ENCODE data around the gene KCNT1. TPM values are rescaled to one million over a fixed set of nuclear protein-coding genes. Genes with fewer than 3 reads are reported as not detected.

KCNT1 gene
- total RNA-seq, 1 donor from 2014 or later: not detected

DNA sequence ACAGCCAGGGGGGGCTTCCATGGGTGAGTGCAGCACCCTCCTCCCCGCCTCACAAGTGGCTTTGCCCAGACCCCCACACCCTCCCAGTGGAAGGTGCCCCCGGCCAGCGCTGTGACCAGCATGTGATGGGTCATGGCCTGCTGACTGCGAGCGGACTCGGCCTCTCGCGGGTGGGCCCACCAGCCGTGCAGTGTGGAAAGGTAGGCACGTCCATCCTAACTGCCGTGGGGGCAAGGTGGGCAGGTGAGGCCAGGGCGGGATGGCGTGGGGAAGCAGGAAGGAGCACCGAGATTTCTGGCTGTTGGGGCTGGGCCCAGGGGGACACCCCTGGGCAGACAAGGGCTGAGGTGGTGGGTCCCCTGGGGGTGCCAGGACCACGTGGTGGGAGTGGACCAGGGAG is 14.8 kb upstream of the KCNT1 start:
- no peaks in the 10 kb centered on the region for H3K27me3 ChIP-seq (ENCODE audit: insufficient read depth, low read length)
- Mint-ChIP-seq H3K4me3 (ENCODE audit: unreplicated experiment) (no peak overlapping the region), H3K27me3 (ENCODE audit: low read depth, unreplicated experiment) (peaks cover 33% of the 10 kb centered on the region), H3K4me1 (ENCODE audit: low read depth, unreplicated experiment) (peaks cover 5% of the 10 kb centered on the region), H3K9me3 (ENCODE audit: unreplicated experiment) (no peaks in the 10 kb centered on the region), H3K36me3 (ENCODE audit: low read depth, unreplicated experiment) (peaks cover 2% of the 10 kb centered on the region), H3K27ac (ENCODE audit: unreplicated experiment) (no peak overlapping the region)
- H3K4me3 ChIP-seq (ENCODE audit: insufficient read depth, low read depth, low read length): no peak overlapping the region
- no peaks in the 10 kb centered on the region for H4K20me1 ChIP-seq (ENCODE audit: insufficient read depth, low read length)
- no peaks in the 10 kb centered on the region for H3K79me2 ChIP-seq (ENCODE audit: insufficient read depth, low read length)
- H3K4me2 ChIP-seq (ENCODE audit: low read length): no peak overlapping the region
- no peak overlapping the region for H3K9ac ChIP-seq (ENCODE audit: low read length)
- TF ChIP-seq CTCF (IDR thresholded peaks at IDR 0.05; ENCODE audit: insufficient read depth, low read depth, low read length) (no peak), EZH2 (IDR thresholded peaks at IDR 0.05; ENCODE audit: insufficient read depth, low read length) (no peak)
- FAIRE-seq: no peak
- no peaks in the 10 kb centered on the region for H3K9me3 ChIP-seq (ENCODE audit: insufficient read depth, low read depth, low read length)
- H3K27ac ChIP-seq (ENCODE audit: low read depth, low read length): no peak overlapping the region
- H3K36me3 ChIP-seq (ENCODE audit: insufficient read depth, low read length): no peaks in the 10 kb centered on the region
- H2AFZ ChIP-seq (ENCODE audit: low read depth, low read length): no peak overlapping the region
- no peaks in the 10 kb centered on the region for H3K4me1 ChIP-seq (ENCODE audit: insufficient read depth, low read length)
- no peak for DNase-seq (ENCODE audit: low read depth)

DNA sequence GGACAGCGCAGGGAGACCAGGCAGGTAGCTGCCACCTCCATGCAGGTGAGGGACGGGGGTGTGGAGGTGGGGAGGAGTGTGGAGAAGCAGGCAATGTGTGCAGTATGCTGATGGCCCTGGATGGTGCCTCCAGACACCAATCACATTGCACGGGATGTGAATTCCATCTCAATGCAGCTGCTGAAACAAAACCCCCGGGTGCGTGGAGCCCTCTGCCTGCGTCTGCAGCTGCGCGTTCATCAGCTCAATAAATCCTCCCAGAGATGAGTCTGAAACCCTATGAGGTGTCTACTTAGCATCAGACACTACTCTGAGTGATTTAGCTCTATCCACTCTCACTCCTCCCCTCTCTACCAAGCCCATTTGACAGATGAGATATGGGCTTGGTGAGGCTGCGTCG is 13.0 kb upstream of the KCNT1 start:
- no peak for DNase-seq (ENCODE audit: low read depth)
- no peaks in the 10 kb centered on the region for H3K4me1 ChIP-seq (ENCODE audit: insufficient read depth, low read length)
- H3K9me3 ChIP-seq (ENCODE audit: insufficient read depth, low read depth, low read length): no peaks in the 10 kb centered on the region
- no peak overlapping the region for H3K4me3 Mint-ChIP-seq (ENCODE audit: unreplicated experiment)
- peaks cover 9% of the 10 kb centered on the region for H3K4me1 Mint-ChIP-seq (ENCODE audit: low read depth, unreplicated experiment)
- no peak for FAIRE-seq
- no peak overlapping the region for H3K9ac ChIP-seq (ENCODE audit: low read length)
- H3K4me2 ChIP-seq (ENCODE audit: low read length): no peak overlapping the region
- no peaks in the 10 kb centered on the region for H4K20me1 ChIP-seq (ENCODE audit: insufficient read depth, low read length)
- no peaks in the 10 kb centered on the region for H3K27me3 ChIP-seq (ENCODE audit: insufficient read depth, low read length)
- H3K4me3 ChIP-seq (ENCODE audit: insufficient read depth, low read depth, low read length): no peak overlapping the region
- no peaks in the 10 kb centered on the region for H3K9me3 Mint-ChIP-seq (ENCODE audit: unreplicated experiment)
- H3K27ac Mint-ChIP-seq (ENCODE audit: unreplicated experiment): peak overlapping the region; percentile 34
- H3K36me3 Mint-ChIP-seq (ENCODE audit: low read depth, unreplicated experiment): peaks cover 2% of the 10 kb centered on the region
- H3K79me2 ChIP-seq (ENCODE audit: insufficient read depth, low read length): no peaks in the 10 kb centered on the region
- H2AFZ ChIP-seq (ENCODE audit: low read depth, low read length): no peak overlapping the region
- H3K36me3 ChIP-seq (ENCODE audit: insufficient read depth, low read length): no peaks in the 10 kb centered on the region
- no peak for TF ChIP-seq EZH2 (IDR thresholded peaks at IDR 0.05; ENCODE audit: insufficient read depth, low read length)
- TF ChIP-seq CTCF (IDR thresholded peaks at IDR 0.05; ENCODE audit: insufficient read depth, low read depth, low read length): no peak
- H3K27me3 Mint-ChIP-seq (ENCODE audit: low read depth, unreplicated experiment): peaks cover 29% of the 10 kb centered on the region
- H3K27ac ChIP-seq (ENCODE audit: low read depth, low read length): no peak overlapping the region

DNA sequence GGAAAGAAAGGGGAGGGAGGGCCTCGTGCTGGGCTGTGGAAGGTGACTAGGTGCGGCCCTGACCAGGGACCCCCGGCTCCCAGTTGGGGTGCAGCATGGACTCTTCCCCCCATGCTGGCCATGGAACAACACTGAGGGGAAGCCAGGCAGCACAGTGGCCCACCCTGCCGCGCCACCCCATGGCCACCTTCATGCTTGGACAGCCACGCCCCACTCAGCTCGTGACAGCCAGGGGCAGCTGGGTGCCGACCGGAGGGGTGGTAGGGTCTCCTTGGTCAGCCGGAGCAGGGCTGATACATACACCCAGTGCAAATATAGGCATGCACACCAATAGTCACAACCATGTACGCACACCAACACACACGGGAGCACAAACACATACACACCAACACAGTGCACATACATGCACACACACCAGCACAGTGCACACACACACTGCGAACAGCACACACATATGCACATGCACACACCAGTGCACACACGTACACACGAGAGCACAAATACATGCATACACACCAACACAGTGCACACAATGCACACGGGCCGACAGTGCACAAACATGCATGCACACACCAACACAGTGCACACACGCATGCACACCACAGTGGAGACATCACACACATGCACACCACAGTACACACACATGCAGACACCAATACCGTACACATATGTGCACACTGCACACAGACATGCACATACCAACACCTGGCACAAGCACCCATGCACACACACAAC is 11.0 kb upstream of the KCNT1 start:
- Histone ChIP-seq H3K9ac (ENCODE audit: low read length) (no peak overlapping the region), H4K20me1 (ENCODE audit: insufficient read depth, low read length) (no peaks in the 10 kb centered on the region), H3K4me1 (ENCODE audit: insufficient read depth, low read length) (no peaks in the 10 kb centered on the region), H2AFZ (ENCODE audit: low read depth, low read length) (no peak overlapping the region), H3K4me3 (ENCODE audit: insufficient read depth, low read depth, low read length) (no peak overlapping the region), H3K36me3 (ENCODE audit: insufficient read depth, low read length) (no peaks in the 10 kb centered on the region), H3K9me3 (ENCODE audit: insufficient read depth, low read depth, low read length) (no peaks in the 10 kb centered on the region), H3K27me3 (ENCODE audit: insufficient read depth, low read length) (no peaks in the 10 kb centered on the region), H3K4me2 (ENCODE audit: low read length) (no peak overlapping the region), H3K27ac (ENCODE audit: low read depth, low read length) (no peak overlapping the region), H3K79me2 (ENCODE audit: insufficient read depth, low read length) (no peaks in the 10 kb centered on the region)
- no peak for FAIRE-seq
- TF ChIP-seq EZH2 (IDR thresholded peaks at IDR 0.05; ENCODE audit: insufficient read depth, low read length): no peak
- no peak for TF ChIP-seq CTCF (IDR thresholded peaks at IDR 0.05; ENCODE audit: insufficient read depth, low read depth, low read length)
- peaks cover 2% of the 10 kb centered on the region for H3K36me3 Mint-ChIP-seq (ENCODE audit: low read depth, unreplicated experiment)
- peaks cover 9% of the 10 kb centered on the region for H3K4me1 Mint-ChIP-seq (ENCODE audit: low read depth, unreplicated experiment)
- peaks cover 29% of the 10 kb centered on the region for H3K27me3 Mint-ChIP-seq (ENCODE audit: low read depth, unreplicated experiment)
- no peaks in the 10 kb centered on the region for H3K9me3 Mint-ChIP-seq (ENCODE audit: unreplicated experiment)
- no peak overlapping the region for H3K4me3 Mint-ChIP-seq (ENCODE audit: unreplicated experiment)
- DNase-seq (ENCODE audit: low read depth): no peak
- no peak overlapping the region for H3K27ac Mint-ChIP-seq (ENCODE audit: unreplicated experiment)
